ENCODE data around the gene NDUFA12. TPM values are rescaled to one million over a fixed set of nuclear protein-coding genes. Genes with fewer than 3 reads are reported as not detected.

The NDUFA12 gene
- total RNA-seq (100 to 1,000 TPM; 254 to 427 (median 324) TPM), polyA plus RNA-seq (100 to 1,000 TPM; 624 to 710 TPM)
- long read RNA-seq, donor 1, transcript NDUFA12-201 (4 exons, 635 nt) = major isoform, 149 of 158 reads
- long read RNA-seq, donor 1, partial matches to known transcripts = 2 of 158 reads
- long read RNA-seq, donor 1, other reads (novel, unspliced or antisense) = 2 of 158 reads
- long read RNA-seq, donor 2, transcript NDUFA12-206 (3 exons, 487 nt) = minor isoform, 8 of 229 reads
- long read RNA-seq, donor 2, transcript NDUFA12-201 (4 exons, 635 nt) = major isoform, 214 of 229 reads
- long read RNA-seq, donor 2, partial matches to known transcripts = 4 of 229 reads
- long read RNA-seq, donor 2, other reads (novel, unspliced or antisense) = 2 of 229 reads
- long read RNA-seq, donor 3, transcript NDUFA12-201 (4 exons, 635 nt) = major isoform, 25 of 34 reads
- long read RNA-seq, donor 3, partial matches to known transcripts = 4 of 34 reads
- long read RNA-seq, donor 3, other reads (novel, unspliced or antisense) = 4 of 34 reads

DNA sequence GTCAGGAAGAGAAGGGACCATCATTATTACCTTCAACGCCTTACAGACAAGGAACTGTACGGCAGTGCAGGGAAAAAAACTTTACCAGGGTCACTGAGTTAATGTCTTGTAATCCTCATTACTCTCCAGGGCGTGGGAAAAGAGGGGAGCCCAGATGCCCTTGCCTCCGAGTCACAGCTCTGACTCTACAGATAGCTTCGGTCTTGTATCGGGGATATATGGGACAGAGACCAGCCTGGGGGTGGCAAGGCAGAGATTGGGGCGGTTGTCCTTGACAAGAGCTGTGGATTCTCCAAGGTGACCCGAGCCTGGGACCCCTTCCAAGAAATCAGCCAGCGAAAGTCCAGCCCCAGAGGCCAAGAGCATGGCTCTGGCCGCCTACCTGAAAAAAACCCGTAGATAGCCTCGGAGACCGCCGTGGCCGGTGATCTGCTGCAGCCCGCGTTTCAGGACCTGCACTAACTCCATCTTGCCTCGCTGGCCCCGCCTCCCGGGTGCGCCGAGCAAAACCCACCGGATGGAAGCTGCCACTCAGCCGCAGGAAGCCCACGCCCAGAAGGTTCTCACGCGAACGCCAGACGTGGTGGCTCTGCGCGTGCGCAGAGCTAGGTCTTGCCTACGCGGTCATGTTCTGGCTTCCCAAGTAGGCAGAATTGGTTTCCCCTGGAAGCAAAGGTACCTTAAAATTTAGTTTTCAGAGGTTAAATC is at the start of gene NDUFA12:
Gene NDUFA12, minus strand, starts transcription at position 485 of the 708 bp plus-strand sequence. Its CDS starts 17 bp downstream, at position 468.
- DNase-seq (peak; percentile 96), ATAC-seq (peak; percentile 99 to 100 (median 100))
- peak within 1 kb of the TSS; percentile 51 to 93 (median 84) for H3K4me3 ChIP-seq
- peaks cover 0 to 52% (median 40%) of the 10 kb centered on the region in 9 donors for H3K4me1 ChIP-seq
- WGBS, 2 donors = 0% methylated on average over 34 of the region's 34 CpGs
- intact Hi-C loops (cut with DNase I) = no loop called here
- peaks cover 0 to 27% (median 15%) of the 10 kb centered on the region in 9 donors for H3K36me3 ChIP-seq
- peak within 1 kb of the TSS; percentile 82 to 96 (median 90) for H3K27ac ChIP-seq
- H3K27me3 ChIP-seq = no peaks in the 10 kb centered on the region
- H3K9me3 ChIP-seq = peaks cover 0 to 24% (median 11%) of the 10 kb centered on the region in 11 donors
- TF ChIP-seq, protein P1, sequence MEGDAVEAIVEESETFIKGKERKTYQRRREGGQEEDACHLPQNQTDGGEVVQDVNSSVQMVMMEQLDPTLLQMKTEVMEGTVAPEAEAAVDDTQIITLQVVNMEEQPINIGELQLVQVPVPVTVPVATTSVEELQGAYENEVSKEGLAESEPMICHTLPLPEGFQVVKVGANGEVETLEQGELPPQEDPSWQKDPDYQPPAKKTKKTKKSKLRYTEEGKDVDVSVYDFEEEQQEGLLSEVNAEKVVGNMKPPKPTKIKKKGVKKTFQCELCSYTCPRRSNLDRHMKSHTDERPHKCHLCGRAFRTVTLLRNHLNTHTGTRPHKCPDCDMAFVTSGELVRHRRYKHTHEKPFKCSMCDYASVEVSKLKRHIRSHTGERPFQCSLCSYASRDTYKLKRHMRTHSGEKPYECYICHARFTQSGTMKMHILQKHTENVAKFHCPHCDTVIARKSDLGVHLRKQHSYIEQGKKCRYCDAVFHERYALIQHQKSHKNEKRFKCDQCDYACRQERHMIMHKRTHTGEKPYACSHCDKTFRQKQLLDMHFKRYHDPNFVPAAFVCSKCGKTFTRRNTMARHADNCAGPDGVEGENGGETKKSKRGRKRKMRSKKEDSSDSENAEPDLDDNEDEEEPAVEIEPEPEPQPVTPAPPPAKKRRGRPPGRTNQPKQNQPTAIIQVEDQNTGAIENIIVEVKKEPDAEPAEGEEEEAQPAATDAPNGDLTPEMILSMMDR (IDR thresholded peaks at IDR 0.05) = peak in 1 of 9 donors; percentile 13

DNA sequence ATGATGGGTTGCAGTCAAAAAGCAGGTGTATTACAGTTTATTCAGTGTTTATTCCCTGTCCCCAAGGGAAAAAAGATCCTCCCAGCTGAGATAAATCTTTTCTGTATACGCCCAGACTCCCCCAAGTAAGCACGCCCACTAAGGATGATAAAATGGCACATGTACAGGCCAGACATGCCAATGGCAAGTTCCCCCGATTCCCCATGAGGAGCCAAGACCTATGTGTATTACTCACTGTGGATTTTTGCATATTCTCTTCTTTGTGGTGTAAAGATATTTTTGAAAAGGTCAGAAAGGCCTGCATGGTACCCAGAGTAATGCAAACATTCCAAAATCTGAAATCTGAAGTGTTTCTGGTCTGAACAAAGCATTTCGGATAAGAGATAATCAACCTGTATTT is 47.7 kb upstream of the NDUFA12 start:
- ATAC-seq (no peak), DNase-seq (no peak)
- 92 to 93% methylated on average over 4 of the region's 4 CpGs for WGBS, 2 donors
- no peaks in the 10 kb centered on the region for H3K27me3 ChIP-seq
- H3K4me1 ChIP-seq = no peaks in the 10 kb centered on the region
- peaks cover 0 to 100% (median 68%) of the 10 kb centered on the region in 9 donors for H3K36me3 ChIP-seq
- no peaks in the 10 kb centered on the region for H3K9me3 ChIP-seq
- intact Hi-C loops (cut with DNase I) = no loop called here
- H3K27ac ChIP-seq = no peak overlapping the region
- TF ChIP-seq, protein P1 (IDR thresholded peaks at IDR 0.05) = no peak
- no peak overlapping the region for H3K4me3 ChIP-seq

GRCh38 chr12:95037906-95038305 is 34.4 kb upstream of the NDUFA12 start:
- Histone ChIP-seq H3K27ac (no peak overlapping the region), H3K27me3 (no peaks in the 10 kb centered on the region), H3K4me3 (no peak overlapping the region), H3K36me3 (peaks cover 0 to 100% (median 29%) of the 10 kb centered on the region in 9 donors), H3K9me3 (no peaks in the 10 kb centered on the region), H3K4me1 (peaks cover 0 to 6% (median 0%) of the 10 kb centered on the region in 9 donors)
- 91 to 93% methylated on average over 2 of the region's 2 CpGs for WGBS, 2 donors
- DNase-seq = no peak
- TF ChIP-seq, protein P1 (IDR thresholded peaks at IDR 0.05) = no peak
- no peak for ATAC-seq
- intact Hi-C loops (cut with DNase I) = no loop called here

DNA sequence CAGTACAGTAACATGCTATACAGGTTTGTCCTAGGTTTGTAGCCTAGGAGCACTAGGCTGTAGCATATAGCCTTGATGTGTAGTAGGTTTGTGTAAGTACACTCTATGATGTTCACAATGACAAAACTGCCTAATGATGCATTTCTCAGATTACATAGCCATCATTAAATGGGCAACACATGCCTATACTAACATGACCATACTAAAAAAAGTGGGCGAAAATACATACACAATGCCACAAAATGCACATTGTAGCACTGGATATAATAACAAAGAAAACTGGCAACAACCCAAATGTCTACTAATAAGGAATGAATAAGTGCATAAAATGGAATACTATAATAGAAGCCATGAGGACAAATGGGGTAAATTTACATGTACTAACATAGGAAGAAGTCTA is 31.3 kb upstream of the NDUFA12 start:
- DNase-seq = no peak
- Histone ChIP-seq H3K27ac (no peak overlapping the region), H3K27me3 (no peaks in the 10 kb centered on the region), H3K36me3 (peaks cover 0 to 100% (median 22%) of the 10 kb centered on the region in 9 donors), H3K9me3 (no peaks in the 10 kb centered on the region), H3K4me1 (peaks cover 0 to 6% (median 0%) of the 10 kb centered on the region in 9 donors), H3K4me3 (no peak overlapping the region)
- no peak for ATAC-seq
- WGBS, 2 donors = 94 to 95% methylated on average over 1 of the region's 1 CpG
- intact Hi-C loops (cut with DNase I) = no loop called here
- TF ChIP-seq, protein P1 (IDR thresholded peaks at IDR 0.05) = no peak

All from heart right ventricle (tissue), 16 donors.